Measurements from ENCODE around the gene ACTN3.

DNA sequence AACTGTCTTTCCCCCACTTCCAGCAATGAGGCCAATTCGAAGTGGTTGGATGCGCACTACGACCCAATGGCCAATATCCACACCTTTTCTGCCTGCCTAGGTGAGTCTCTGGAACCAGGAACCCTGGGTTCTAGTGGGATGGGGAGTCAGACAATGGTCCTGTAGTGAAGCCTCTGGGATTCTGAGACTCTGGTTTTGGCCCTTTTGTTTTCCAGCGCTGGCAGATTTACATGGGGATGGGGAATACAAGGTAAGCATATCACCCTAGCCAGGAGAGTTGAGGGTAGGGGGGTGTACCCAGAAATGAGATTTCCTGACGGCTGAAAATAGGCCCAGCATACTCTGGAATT, 35.7 kb upstream of the ACTN3 start:
- no peak for TF ChIP-seq POLR2A (IDR thresholded peaks at IDR 0.05)
- TF ChIP-seq, protein P1, sequence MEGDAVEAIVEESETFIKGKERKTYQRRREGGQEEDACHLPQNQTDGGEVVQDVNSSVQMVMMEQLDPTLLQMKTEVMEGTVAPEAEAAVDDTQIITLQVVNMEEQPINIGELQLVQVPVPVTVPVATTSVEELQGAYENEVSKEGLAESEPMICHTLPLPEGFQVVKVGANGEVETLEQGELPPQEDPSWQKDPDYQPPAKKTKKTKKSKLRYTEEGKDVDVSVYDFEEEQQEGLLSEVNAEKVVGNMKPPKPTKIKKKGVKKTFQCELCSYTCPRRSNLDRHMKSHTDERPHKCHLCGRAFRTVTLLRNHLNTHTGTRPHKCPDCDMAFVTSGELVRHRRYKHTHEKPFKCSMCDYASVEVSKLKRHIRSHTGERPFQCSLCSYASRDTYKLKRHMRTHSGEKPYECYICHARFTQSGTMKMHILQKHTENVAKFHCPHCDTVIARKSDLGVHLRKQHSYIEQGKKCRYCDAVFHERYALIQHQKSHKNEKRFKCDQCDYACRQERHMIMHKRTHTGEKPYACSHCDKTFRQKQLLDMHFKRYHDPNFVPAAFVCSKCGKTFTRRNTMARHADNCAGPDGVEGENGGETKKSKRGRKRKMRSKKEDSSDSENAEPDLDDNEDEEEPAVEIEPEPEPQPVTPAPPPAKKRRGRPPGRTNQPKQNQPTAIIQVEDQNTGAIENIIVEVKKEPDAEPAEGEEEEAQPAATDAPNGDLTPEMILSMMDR (IDR thresholded peaks at IDR 0.05) = no peak

Measured in heart left ventricle (tissue), 13 donors.